SKM-1 (cell line): ENCODE data around the gene MYLK.
"Not testable (repeated sequence)": the region's sequence is repeated elsewhere in the genome, so short reads cannot be mapped to it uniquely, and the experiment has no call there.

Experiments used
- DNase-seq: peaks from one replicate; lab custom pipeline; 2025; ENCODE audit not compliant: unreplicated experiment; lab: John Stamatoyannopoulos, UW

MYLK gene

GRCh38 chr3:123752228-123752627 is 131.9 kb downstream of the MYLK start:
- no peak for DNase-seq

GRCh38 chr3:123751433-123751832 is 132.7 kb downstream of the MYLK start:
- no peak for DNase-seq

- DNase-seq = no peak
Measured at GRCh38 chr3:123750659-123751420, 133.3 kb downstream of the MYLK start.

GRCh38 chr3:123750209-123750608 is 133.9 kb downstream of the MYLK start:
- no peak for DNase-seq

- DNase-seq = peak; percentile 90
Measured at GRCh38 chr3:123749711-123750110, 134.4 kb downstream of the MYLK start.

- no peak for DNase-seq
Measured at GRCh38 chr3:123745184-123745855, 138.8 kb downstream of the MYLK start.

- no peak for DNase-seq
Measured at GRCh38 chr3:123744064-123744463, 140.1 kb downstream of the MYLK start.

- DNase-seq = no peak
Measured at GRCh38 chr3:123743121-123743520, 141.0 kb downstream of the MYLK start.

- DNase-seq = no peak
Measured at GRCh38 chr3:123741041-123741511, 143.1 kb downstream of the MYLK start.

- no peak for DNase-seq
Measured at GRCh38 chr3:123740391-123740822, 143.7 kb downstream of the MYLK start.

- no peak for DNase-seq
Measured at GRCh38 chr3:123739754-123740153, 144.4 kb downstream of the MYLK start.

GRCh38 chr3:123739106-123739505 is 145.0 kb downstream of the MYLK start:
- DNase-seq = no peak

- not testable (repeated sequence) for DNase-seq
Measured at GRCh38 chr3:123738522-123738921, 145.6 kb downstream of the MYLK start.

GRCh38 chr3:123737168-123737567 is 147.0 kb downstream of the MYLK start:
- DNase-seq = no peak

GRCh38 chr3:123735456-123735855 is 148.7 kb downstream of the MYLK start:
- DNase-seq = no peak

- no peak for DNase-seq
Measured at GRCh38 chr3:123734527-123734902, 149.6 kb downstream of the MYLK start.

GRCh38 chr3:123733805-123734526 is 150.2 kb downstream of the MYLK start:
- DNase-seq = no peak

- no peak for DNase-seq
Measured at GRCh38 chr3:123733341-123733740, 150.8 kb downstream of the MYLK start.

GRCh38 chr3:123732447-123732846 is 151.7 kb downstream of the MYLK start:
- DNase-seq = no peak

- DNase-seq = no peak
Measured at GRCh38 chr3:123730829-123731228, 153.3 kb downstream of the MYLK start.

GRCh38 chr3:123728991-123729390 is 155.1 kb downstream of the MYLK start:
- DNase-seq = no peak

GRCh38 chr3:123728014-123728413 is 156.1 kb downstream of the MYLK start:
- no peak for DNase-seq
